ENCODE measurements around the gene ATP6AP1.

Gene ATP6AP1

DNA sequence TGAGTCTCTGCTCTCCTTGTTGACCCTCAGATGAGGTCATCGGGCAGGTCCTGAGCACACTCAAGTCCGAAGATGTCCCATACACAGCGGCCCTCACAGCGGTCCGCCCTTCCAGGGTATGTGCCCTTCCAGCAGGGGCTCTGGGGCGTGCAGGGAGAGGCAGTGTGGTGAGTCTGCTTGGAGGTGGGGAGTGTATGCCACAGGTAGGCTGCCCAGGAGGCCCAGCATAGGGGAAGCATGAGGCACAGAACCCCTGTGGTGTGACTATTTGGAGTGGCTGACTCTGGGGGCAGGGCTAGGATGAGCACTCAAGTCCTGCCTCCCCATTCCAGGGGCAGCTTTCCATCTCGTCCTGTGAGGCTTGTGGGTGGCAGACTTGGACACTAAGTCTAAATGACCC lies 5.1 kb downstream of the ATP6AP1 start:
- WGBS: 94% methylated on average over 7 of the region's 7 CpGs

DNA sequence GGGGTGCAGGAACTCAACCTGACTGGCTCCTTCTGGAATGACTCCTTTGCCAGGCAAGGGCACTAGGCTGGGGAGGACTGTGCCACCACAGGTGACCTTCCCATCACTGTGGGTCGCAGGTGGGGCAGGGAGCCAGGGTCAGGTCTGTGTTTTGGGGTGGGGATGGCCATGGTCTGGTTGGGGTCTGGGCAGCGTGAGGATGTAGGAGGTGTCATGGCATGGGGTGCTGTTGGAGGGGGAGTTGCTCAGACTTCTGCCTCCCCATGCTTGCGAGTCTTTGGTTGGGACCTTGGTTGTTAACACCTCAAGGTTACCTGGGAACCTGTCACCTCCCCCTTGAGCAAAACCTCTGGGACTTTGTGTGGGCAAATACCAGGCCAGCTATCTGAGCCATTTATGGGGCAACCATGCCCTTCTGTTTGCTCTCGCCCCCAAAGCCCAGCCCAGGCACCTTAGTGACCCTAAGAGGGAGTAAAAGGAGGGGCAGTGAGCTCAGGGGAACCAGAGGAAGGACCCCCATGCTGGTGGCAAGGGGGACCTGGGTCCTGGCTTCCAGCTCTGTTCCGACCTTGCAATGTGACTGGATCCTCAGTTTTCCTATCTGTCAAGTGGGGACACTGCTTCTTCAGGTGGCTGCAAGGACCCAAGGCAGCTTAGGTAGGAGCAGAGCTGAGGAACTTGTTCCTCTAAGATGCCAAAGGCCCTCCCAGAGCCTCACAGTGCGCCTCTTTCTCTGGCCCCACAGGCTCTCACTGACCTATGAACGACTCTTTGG lies 6.1 kb downstream of the ATP6AP1 start:
- 0 out of 2 replicates have a peak, but pooled peaks cover 3% of the 10 kb centered on the region for H3K4me1 ChIP-seq (ENCODE audit: insufficient read depth, low read length)
- no peaks in the 10 kb centered on the region for H3K9me3 ChIP-seq (ENCODE audit: insufficient read depth, low read depth, low read length)
- peaks cover 28% of the 10 kb centered on the region for H3K36me3 ChIP-seq (ENCODE audit: insufficient read depth, low read length)
- no peak overlapping the region for H3K4me3 ChIP-seq (ENCODE audit: low read length)
- H3K9ac ChIP-seq (ENCODE audit: low read depth, low read length): no peak overlapping the region
- 92% methylated on average over 6 of the region's 7 CpGs for WGBS
- no peak overlapping the region for H3K27ac ChIP-seq (ENCODE audit: low read depth, low read length)
- H3K27me3 ChIP-seq (ENCODE audit: insufficient read depth, low read length): no peaks in the 10 kb centered on the region

More for the DNA sequence above, 5.1 kb downstream of the ATP6AP1 start:
- Histone ChIP-seq H3K9me3 (ENCODE audit: insufficient read depth, low read depth, low read length) (no peaks in the 10 kb centered on the region), H3K4me3 (ENCODE audit: low read length) (no peak overlapping the region), H3K27me3 (ENCODE audit: insufficient read depth, low read length) (no peaks in the 10 kb centered on the region), H3K4me1 (ENCODE audit: insufficient read depth, low read length) (0 out of 2 replicates have a peak, but pooled peaks cover 3% of the 10 kb centered on the region), H3K27ac (ENCODE audit: low read depth, low read length) (no peak overlapping the region), H3K9ac (ENCODE audit: low read depth, low read length) (no peak overlapping the region), H3K36me3 (ENCODE audit: insufficient read depth, low read length) (peaks cover 22% of the 10 kb centered on the region)

DNA sequence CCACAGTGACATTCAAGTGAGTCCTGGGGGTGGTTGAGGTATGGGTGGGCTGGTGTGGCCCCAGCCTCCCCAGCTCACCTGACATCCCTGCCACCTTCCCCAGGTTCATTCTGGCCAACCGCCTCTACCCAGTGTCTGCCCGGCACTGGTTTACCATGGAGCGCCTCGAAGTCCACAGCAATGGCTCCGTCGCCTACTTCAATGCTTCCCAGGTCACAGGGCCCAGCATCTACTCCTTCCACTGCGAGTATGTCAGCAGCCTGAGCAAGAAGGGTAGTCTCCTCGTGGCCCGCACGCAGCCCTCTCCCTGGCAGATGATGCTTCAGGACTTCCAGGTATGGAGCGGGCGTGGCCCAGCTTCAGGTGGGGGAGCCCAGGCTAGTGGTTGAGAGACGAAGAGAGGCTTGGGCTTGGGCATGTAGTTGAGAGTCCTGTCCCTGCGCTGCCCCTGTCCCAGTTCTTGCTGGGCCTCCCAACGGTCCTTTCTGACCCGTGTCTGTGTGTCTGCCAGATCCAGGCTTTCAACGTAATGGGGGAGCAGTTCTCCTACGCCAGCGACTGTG lies 6.8 kb downstream of the ATP6AP1 start:
- Histone ChIP-seq H3K4me3 (ENCODE audit: low read length) (peak overlapping the region; percentile 67; the same call in 1 of the 2 replicates), H3K27ac (ENCODE audit: low read depth, low read length) (no peak overlapping the region)
- 94% methylated on average over 19 of the region's 19 CpGs for WGBS

DNA sequence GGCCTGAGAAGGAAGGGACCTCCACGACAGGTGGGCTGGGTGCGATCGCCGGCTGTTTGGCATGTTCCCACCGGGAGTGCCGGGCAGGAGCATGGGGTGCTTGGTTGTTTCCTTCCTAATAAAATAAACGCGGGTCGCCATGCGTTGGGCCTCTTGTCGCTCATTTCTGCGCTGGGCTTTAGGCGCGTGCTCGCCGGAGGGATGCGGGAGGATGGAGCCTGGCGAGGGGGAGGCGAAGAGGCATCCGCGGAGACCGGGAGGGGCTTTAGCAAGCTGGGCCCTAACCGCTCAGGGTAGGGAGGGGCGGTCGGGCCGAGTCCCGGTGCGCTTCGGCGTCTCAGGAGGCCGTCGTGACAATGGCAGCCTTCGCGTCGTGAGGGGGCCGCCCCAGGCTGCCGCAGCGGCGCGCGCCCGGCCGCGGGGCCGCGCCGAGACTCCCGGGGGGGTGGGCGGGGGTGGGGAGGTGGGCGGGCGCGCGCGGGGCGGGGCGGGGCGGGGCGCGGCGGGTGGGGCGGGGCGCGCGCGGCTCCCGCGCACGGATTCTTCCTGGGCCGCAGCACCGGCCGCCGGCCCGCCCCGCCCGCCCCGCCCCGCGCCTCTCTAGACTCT lies 8.0 kb downstream of the ATP6AP1 start:
- peak overlapping the region; percentile 73 for H3K9ac ChIP-seq (ENCODE audit: low read depth, low read length)
- H3K4me3 ChIP-seq (ENCODE audit: low read length): peak overlapping the region; percentile 77
- H3K4me1 ChIP-seq (ENCODE audit: insufficient read depth, low read length): 0 out of 2 replicates have a peak, but pooled peaks cover 3% of the 10 kb centered on the region
- peak overlapping the region; percentile 81; the same call in 1 of the 2 replicates for H3K27ac ChIP-seq (ENCODE audit: low read depth, low read length)
- H3K27me3 ChIP-seq (ENCODE audit: insufficient read depth, low read length): no peaks in the 10 kb centered on the region
- peaks cover 40% of the 10 kb centered on the region for H3K36me3 ChIP-seq (ENCODE audit: insufficient read depth, low read length)
- no peaks in the 10 kb centered on the region for H3K9me3 ChIP-seq (ENCODE audit: insufficient read depth, low read depth, low read length)
- WGBS: 4% methylated on average over 46 of the region's 78 CpGs

More for the DNA sequence above, 6.8 kb downstream of the ATP6AP1 start:
- Histone ChIP-seq H3K27me3 (ENCODE audit: insufficient read depth, low read length) (no peaks in the 10 kb centered on the region), H3K9ac (ENCODE audit: low read depth, low read length) (no peak overlapping the region), H3K4me1 (ENCODE audit: insufficient read depth, low read length) (0 out of 2 replicates have a peak, but pooled peaks cover 3% of the 10 kb centered on the region), H3K36me3 (ENCODE audit: insufficient read depth, low read length) (peaks cover 30% of the 10 kb centered on the region), H3K9me3 (ENCODE audit: insufficient read depth, low read depth, low read length) (no peaks in the 10 kb centered on the region)

DNA sequence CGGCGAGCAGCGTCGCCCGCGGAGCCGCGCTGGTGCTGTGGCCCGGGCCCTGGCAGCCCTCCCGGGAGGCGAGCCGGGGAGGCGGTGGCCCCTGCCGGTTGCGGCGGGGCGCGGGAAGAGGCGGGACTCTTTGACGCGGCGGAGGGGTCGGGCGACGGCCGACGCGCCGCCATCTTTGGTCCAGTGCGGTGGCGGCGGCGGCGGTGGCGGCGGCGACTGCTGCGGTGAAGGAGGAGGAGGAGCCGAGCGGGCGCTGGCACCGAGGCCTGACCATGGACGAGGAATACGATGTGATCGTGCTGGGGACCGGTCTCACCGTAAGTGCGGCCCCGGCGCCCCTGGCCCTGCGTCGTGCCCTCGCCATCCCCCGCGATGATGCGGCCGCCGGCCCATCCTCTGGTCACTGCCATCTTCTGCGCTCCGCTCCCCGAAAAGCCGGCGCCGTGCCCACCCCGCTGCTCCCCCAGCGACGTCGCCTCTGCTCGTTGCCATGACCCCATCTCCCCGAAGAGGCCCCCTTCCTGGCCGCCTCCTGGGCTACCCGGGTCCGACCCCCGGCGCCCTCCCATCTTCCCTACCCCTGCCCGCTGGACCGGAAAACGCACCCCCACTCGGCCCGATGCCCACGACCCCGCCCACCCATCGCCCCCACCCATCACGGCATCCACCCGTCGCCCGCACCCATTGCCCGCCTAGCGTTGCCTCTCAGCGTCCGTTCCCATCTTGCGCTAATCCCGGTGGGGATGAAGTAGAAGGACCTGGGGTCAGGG lies 8.7 kb downstream of the ATP6AP1 start, which contains the start of gene GDI1:
Gene GDI1, plus strand, starts transcription at position 172 of the 770 bp plus-strand sequence. Its CDS starts 101 bp downstream, at position 273.
- Histone ChIP-seq H3K9me3 (ENCODE audit: insufficient read depth, low read depth, low read length) (no peaks in the 10 kb centered on the region), H3K4me1 (ENCODE audit: insufficient read depth, low read length) (0 out of 2 replicates have a peak, but pooled peaks cover 3% of the 10 kb centered on the region), H3K9ac (ENCODE audit: low read depth, low read length) (peak within 1 kb of the TSS; percentile 73), H3K36me3 (ENCODE audit: insufficient read depth, low read length) (peaks cover 42% of the 10 kb centered on the region), H3K27ac (ENCODE audit: low read depth, low read length) (peak within 1 kb of the TSS; percentile 81; the same call in 1 of the 2 replicates), H3K4me3 (ENCODE audit: low read length) (peak within 1 kb of the TSS; percentile 77), H3K27me3 (ENCODE audit: insufficient read depth, low read length) (no peaks in the 10 kb centered on the region)
- WGBS: under 1% methylated on average over 76 of the region's 93 CpGs

DNA sequence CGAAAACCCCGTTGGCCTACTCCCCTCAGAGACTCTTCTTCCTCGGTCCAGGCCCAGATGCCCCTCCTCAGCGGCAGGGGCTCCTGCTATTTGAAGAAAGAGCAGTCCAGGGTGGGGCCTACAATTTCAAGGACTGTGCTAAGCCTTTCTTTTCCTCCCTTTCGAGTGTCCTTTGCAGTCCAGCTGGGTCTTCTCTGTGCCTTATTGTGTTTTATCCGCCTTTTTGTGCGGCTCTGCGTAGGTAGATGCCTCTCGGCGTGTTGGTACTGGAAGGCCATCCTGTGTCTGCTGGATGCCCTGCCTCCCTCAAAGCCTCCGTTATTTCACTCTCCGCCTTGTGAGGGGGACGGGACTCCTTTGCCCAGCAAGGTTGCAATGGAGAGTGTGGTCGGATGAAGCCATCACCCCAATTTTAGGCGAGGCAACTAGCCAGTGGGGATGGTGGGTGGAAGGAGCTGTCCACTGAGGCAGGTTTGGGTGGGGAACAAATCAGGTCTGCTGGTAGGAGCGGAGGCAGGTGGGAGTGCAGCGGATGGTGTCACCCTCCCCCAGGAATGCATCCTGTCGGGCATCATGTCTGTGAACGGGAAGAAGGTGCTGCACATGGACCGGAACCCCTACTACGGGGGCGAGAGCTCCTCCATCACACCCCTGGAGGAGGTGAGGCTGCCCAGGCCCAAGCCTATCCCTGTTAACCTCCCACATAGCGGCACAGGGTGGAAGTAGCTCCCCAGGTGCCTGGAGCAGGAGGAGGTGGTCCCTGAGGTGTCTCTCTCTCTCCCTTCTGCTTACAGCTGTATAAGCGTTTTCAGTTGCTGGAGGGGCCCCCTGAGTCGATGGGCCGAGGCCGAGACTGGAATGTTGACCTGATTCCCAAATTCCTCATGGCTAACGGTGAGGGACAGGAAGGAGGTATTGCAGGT lies 9.8 kb downstream of the ATP6AP1 start:
- Histone ChIP-seq H3K4me3 (ENCODE audit: low read length) (peak overlapping the region; percentile 77), H3K27me3 (ENCODE audit: insufficient read depth, low read length) (no peaks in the 10 kb centered on the region), H3K36me3 (ENCODE audit: insufficient read depth, low read length) (peaks cover 47% of the 10 kb centered on the region), H3K27ac (ENCODE audit: low read depth, low read length) (no peak overlapping the region), H3K9ac (ENCODE audit: low read depth, low read length) (no peak overlapping the region; the same call in 1 of the 2 replicates), H3K9me3 (ENCODE audit: insufficient read depth, low read depth, low read length) (no peaks in the 10 kb centered on the region), H3K4me1 (ENCODE audit: insufficient read depth, low read length) (0 out of 2 replicates have a peak, but pooled peaks cover 3% of the 10 kb centered on the region)
- 72% methylated on average over 27 of the region's 28 CpGs for WGBS

DNA sequence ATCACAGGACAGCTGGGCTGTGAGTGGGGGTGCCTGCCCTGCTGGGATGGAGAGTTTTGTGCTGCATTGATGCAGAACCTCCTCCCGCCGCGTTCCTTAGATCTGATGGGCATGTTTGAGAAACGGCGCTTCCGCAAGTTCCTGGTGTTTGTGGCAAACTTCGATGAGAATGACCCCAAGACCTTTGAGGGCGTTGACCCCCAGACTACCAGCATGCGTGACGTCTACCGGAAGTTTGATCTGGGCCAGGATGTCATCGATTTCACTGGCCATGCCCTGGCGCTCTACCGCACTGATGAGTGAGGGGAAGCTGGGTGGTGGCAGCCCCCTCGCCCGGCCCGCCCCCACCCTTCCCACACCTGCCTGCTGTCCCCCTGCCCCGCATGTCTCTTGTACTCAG lies 11.4 kb downstream of the ATP6AP1 start:
- WGBS: 93% methylated on average over 13 of the region's 18 CpGs
- no peak overlapping the region for H3K9ac ChIP-seq (ENCODE audit: low read depth, low read length)
- no peak overlapping the region for H3K4me3 ChIP-seq (ENCODE audit: low read length)
- H3K4me1 ChIP-seq (ENCODE audit: insufficient read depth, low read length): 0 out of 2 replicates have a peak, but pooled peaks cover 3% of the 10 kb centered on the region
- H3K9me3 ChIP-seq (ENCODE audit: insufficient read depth, low read depth, low read length): no peaks in the 10 kb centered on the region
- peaks cover 38% of the 10 kb centered on the region for H3K36me3 ChIP-seq (ENCODE audit: insufficient read depth, low read length)
- H3K27ac ChIP-seq (ENCODE audit: low read depth, low read length): no peak overlapping the region
- no peaks in the 10 kb centered on the region for H3K27me3 ChIP-seq (ENCODE audit: insufficient read depth, low read length)

DNA sequence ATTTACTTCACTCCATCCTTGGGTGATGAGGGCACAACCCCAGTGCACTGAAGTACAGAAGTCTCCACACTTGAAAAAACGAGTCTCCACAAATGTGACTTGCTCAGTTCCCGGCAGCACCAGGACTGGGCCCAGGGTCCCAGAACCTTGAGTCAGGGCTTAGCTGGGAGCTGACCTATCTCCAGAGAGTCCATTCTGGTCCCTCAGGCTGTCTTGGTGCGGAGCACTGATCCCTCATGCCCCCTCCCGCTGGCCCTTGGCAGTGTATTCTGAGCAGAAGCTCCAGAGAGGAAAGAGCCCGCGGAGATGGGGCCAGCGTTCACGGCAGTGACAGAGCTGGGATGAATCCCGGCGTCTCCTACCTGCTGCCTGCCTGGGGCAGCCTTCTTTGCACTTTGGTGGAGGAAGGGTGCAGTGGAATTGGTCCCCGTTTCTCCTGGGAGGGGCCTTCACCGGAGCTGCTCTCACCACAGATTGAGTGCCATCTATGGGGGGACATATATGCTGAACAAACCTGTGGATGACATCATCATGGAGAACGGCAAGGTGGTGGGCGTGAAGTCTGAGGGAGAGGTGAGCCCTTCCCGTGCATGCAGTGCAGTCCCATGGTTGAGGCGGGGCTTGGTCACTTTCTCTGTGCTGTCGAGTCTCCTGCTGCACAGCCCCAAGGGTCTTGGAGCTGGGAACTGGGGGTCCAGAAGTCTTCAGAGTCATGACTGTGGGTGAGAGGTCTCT lies 12.3 kb downstream of the ATP6AP1 start:
- peaks cover 34% of the 10 kb centered on the region for H3K36me3 ChIP-seq (ENCODE audit: insufficient read depth, low read length)
- 94% methylated on average over 17 of the region's 17 CpGs for WGBS
- H3K4me3 ChIP-seq (ENCODE audit: low read length): no peak overlapping the region
- H3K9ac ChIP-seq (ENCODE audit: low read depth, low read length): no peak overlapping the region
- H3K27me3 ChIP-seq (ENCODE audit: insufficient read depth, low read length): no peaks in the 10 kb centered on the region
- no peak overlapping the region for H3K27ac ChIP-seq (ENCODE audit: low read depth, low read length)
- 0 out of 2 replicates have a peak, but pooled peaks cover 3% of the 10 kb centered on the region for H3K4me1 ChIP-seq (ENCODE audit: insufficient read depth, low read length)
- H3K9me3 ChIP-seq (ENCODE audit: insufficient read depth, low read depth, low read length): no peaks in the 10 kb centered on the region

DNA sequence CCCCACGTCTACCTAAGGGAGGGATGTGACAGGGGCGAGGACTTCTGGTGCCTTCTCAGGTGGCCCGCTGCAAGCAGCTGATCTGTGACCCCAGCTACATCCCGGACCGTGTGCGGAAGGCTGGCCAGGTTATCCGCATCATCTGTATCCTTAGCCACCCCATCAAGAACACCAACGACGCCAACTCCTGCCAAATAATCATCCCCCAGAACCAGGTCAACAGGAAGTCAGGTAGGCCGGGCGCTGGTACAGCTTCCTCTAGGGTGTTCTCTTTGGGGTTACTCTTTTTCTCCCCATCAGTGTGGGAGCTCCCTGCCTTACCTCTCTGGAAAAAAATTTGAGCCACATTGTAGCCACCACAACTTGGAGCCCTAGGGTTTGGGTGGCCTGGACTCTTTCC lies 13.1 kb downstream of the ATP6AP1 start:
- H3K36me3 ChIP-seq (ENCODE audit: insufficient read depth, low read length): peaks cover 34% of the 10 kb centered on the region
- H3K27me3 ChIP-seq (ENCODE audit: insufficient read depth, low read length): no peaks in the 10 kb centered on the region
- no peak overlapping the region for H3K27ac ChIP-seq (ENCODE audit: low read depth, low read length)
- H3K9me3 ChIP-seq (ENCODE audit: insufficient read depth, low read depth, low read length): no peaks in the 10 kb centered on the region
- no peaks in the 10 kb centered on the region for H3K4me1 ChIP-seq (ENCODE audit: insufficient read depth, low read length)
- 94% methylated on average over 11 of the region's 11 CpGs for WGBS
- H3K4me3 ChIP-seq (ENCODE audit: low read length): no peak overlapping the region
- H3K9ac ChIP-seq (ENCODE audit: low read depth, low read length): no peak overlapping the region

All from HUES64 (cell line).